Retinal pigment epithelial cell (primary cell): ENCODE results near the gene PRSS1.
"Not testable (repeated sequence)": the region's sequence is repeated elsewhere in the genome, so short reads cannot be mapped to it uniquely, and the experiment has no call there.

Source experiments
- DNase-seq: peaks from one replicate; pipeline ENCODE4 v3.0.0-alpha.2; 2010; ENCODE audit warnings: low read depth
- H3K4me3 ChIP-seq: 2 replicates; pipeline ENCODE4 v1.5.1; 2011; ENCODE audit warnings: mild to moderate bottlenecking, low read length, control low read depth, moderate library complexity
- TF ChIP-seq, protein P1 (sequence below): conservative IDR thresholded peaks from 2 replicates; pipeline ENCODE4 v1.5.1; 2011; ENCODE audit warnings: low read depth, low read length, control low read depth, inconsistent platforms

The PRSS1 gene

GRCh38 chr7:142771353-142771723 lies 22.1 kb downstream of the PRSS1 start:
- DNase-seq = no peak
- TF ChIP-seq, protein P1, sequence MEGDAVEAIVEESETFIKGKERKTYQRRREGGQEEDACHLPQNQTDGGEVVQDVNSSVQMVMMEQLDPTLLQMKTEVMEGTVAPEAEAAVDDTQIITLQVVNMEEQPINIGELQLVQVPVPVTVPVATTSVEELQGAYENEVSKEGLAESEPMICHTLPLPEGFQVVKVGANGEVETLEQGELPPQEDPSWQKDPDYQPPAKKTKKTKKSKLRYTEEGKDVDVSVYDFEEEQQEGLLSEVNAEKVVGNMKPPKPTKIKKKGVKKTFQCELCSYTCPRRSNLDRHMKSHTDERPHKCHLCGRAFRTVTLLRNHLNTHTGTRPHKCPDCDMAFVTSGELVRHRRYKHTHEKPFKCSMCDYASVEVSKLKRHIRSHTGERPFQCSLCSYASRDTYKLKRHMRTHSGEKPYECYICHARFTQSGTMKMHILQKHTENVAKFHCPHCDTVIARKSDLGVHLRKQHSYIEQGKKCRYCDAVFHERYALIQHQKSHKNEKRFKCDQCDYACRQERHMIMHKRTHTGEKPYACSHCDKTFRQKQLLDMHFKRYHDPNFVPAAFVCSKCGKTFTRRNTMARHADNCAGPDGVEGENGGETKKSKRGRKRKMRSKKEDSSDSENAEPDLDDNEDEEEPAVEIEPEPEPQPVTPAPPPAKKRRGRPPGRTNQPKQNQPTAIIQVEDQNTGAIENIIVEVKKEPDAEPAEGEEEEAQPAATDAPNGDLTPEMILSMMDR = no peak
- H3K4me3 ChIP-seq = no peak overlapping the region

GRCh38 chr7:142772051-142772450 lies 22.8 kb downstream of the PRSS1 start:
- TF ChIP-seq, protein P1 = no peak
- no peak overlapping the region for H3K4me3 ChIP-seq
- DNase-seq = no peak

- TF ChIP-seq, protein P1 = no peak
Measured at GRCh38 chr7:142772673-142773072, 23.4 kb downstream of the PRSS1 start.

GRCh38 chr7:142773230-142773629 lies 24.0 kb downstream of the PRSS1 start:
- no peak overlapping the region for H3K4me3 ChIP-seq
- TF ChIP-seq, protein P1 = no peak
- no peak for DNase-seq

More at GRCh38 chr7:142772673-142773072, 23.4 kb downstream of the PRSS1 start:
- DNase-seq = no peak
- no peak overlapping the region for H3K4me3 ChIP-seq

DNA sequence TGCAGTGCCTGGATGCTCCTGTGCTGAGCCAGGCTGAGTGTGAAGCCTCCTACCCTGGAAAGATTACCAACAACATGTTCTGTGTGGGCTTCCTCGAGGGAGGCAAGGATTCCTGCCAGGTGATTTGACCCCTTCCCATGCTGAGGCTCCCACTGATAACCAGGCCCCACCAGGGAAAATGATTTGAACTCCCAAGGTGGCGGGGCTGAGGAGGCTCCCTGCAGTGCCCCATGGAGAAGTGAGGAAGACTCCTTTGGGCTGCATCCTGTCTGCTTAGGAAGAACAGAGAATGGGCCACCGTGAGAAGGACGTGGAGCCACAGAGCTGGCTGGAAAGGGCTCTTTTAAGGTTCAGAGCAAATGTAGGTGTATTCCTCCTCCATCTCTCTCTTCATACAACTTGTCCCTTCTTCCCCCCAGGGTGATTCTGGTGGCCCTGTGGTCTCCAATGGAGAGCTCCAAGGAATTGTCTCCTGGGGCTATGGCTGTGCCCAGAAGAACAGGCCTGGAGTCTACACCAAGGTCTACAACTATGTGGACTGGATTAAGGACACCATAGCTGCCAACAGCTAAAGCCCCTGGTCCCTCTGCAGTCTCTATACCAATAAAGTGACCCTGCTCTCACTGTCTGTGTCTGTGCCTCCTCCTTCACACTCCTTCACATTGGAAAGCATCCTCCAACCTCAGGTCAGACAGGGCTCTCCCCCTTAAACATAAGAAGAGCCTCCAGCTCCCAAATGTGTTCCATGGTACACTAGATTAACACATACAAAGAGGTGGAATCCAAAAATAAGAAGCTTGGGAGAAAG lies 24.9 kb downstream of the PRSS1 start:
- DNase-seq = no peak

DNA sequence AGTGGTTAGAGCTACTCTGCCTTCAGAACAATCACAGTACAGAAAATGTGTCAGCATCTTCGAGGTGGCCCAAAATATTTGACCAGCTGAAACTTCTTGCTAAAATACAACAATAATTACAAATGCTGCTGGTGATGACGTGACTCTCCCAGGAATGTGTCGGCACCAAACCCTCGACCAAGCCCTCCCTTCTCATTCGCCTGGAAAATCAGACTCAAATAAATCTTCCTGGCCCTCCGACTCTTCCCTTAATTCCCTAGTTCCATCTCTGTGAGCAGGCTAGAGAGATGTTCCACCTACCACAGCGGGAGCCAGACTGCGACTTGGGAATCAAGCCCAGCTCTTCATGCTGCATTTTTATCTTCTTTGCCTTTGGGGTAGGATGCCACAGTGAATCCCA lies 25.6 kb downstream of the PRSS1 start:
- TF ChIP-seq, protein P1 = no peak
- DNase-seq = no peak
- no peak overlapping the region for H3K4me3 ChIP-seq

More for the DNA sequence above, 24.9 kb downstream of the PRSS1 start:
- TF ChIP-seq, protein P1 = no peak
- H3K4me3 ChIP-seq = no peak overlapping the region

DNA sequence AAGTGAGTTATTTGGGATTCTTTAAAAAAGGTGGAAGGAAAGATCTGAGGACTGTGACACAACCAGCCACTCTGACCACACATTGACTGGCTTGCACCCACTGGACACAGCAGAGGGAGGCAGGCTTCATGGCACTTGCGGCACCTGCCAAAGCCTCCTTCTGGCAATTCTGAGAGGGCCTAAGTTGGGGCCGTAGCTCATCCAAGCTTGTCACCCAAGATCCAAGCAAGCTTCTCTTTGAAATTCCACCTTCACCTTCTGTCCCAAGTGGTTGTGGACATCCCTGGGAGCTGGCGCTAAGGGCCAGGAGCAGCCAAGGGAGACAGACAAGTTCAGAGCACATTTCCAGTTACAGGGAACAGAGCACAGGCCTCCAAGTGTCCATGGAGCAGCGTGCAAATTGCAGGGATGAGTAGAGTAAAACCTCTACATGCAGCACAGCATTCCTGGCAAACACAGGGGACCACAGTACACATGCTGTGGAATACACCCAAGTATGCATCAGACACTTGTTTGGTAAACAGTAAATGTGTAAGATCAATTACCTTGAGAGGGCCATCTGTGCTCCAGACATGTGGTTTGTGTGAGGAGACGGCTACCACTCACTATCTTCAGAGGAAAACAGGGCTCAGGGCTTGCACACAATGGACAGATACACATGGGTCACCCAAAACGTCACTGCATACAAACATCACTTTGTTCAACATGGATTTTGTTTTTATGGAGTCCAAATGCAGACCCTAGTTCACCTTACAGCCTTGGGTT lies 26.3 kb downstream of the PRSS1 start:
- DNase-seq, H3K4me3 ChIP-seq: not testable (repeated sequence)
